Middle frontal gyrus (tissue), 1 donor: ENCODE measurements around the gene BABAM2.
A peak's percentile ranks its signal among the peaks of the same experiment; 100 is the strongest.
"Not testable (repeated sequence)": the region's sequence is repeated elsewhere in the genome, so short reads cannot be mapped to it uniquely, and the experiment has no call there.

Experiments used
- DNase-seq: peaks from one replicate; pipeline ENCODE4 v3.0.0-alpha.2; 2015; ENCODE audit warnings: low spot score; ENCODE audit errors: extremely low spot score

The BABAM2 gene

GRCh38 chr2:27942612-27943547, 52.4 kb downstream of the BABAM2 start:
- DNase-seq = no peak

- no peak for DNase-seq
These were observed 56.1 kb downstream of the BABAM2 start for GRCh38 chr2:27946530-27947060.

- DNase-seq = no peak
These were observed 61.5 kb downstream of the BABAM2 start for GRCh38 chr2:27952070-27952469.

GRCh38 chr2:27953077-27953476, 62.5 kb downstream of the BABAM2 start:
- DNase-seq = no peak

DNA sequence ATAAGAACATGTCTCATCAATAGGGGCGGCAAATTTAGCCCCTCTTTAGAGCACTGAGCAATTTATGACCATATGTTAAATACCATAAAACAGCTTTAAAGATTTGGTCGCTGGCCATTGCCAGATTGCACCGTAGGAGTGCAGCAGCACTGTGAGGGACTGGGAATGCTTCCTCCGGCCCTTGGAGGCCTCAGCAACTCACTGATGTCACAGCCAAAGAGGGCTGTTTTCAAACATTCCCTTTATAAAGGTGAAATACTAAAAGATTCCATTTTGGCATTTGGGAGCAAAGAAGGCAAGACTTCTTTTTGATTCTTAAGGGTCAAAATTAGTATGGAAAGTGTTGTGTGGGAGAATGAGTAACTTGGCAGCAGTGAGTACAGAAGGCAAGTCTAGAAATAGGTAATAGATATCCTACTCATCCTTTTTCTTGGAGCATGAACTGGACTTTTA, 63.7 kb downstream of the BABAM2 start:
- peak; percentile 44 for DNase-seq

DNA sequence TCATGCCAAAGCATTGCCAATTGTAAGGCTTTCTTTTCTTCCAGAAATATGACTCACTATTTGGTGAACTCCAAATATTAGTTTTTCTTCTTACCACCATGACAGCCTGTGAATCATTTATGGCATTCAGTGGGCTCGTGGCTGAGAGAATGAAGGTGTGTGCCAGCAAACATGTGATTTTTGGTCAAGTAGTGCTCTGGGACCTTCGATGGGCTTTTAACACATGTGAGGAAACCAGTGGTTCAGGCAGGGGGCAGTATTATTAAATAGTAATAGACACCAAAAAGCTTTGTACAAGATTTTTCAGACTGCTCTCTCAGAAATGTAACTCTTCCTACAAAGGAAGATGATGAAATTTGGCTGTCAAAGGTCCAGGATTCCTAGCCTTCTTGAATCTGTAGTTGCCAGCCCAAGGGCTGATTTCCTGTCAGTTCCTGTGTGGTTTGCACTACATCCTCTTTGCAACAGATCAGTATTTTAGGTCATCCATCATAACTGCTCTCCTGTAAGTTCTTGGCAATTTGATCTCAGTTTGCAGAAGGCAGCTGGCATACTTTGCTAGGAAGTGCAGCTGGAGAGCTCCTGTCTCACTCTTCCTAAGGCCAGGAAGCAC, 64.3 kb downstream of the BABAM2 start:
- DNase-seq = no peak

- DNase-seq = no peak
These were observed 65.0 kb downstream of the BABAM2 start for GRCh38 chr2:27955384-27956161.

DNA sequence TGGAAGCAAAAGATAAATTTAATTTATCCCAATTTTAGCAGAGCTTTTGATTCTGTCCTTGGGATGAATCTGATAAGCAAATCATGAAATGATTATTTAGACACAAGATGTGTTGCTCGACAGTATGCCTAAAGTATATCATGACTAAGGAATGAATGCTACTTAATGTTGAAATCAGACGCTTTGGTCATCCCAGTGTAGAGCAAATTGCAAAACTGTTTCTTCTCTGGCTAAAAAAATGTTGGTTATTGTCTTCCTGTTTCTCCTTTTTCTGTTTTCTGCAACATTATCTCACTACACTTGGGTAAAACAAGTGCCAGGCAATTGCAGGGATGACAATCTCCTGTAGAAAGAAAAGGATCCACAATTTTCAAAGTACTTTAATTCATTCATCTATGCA, 66.4 kb downstream of the BABAM2 start:
- DNase-seq = no peak

- DNase-seq = no peak
These were observed 68.3 kb downstream of the BABAM2 start for GRCh38 chr2:27958711-27959378.

- DNase-seq = no peak
These were observed 69.0 kb downstream of the BABAM2 start for GRCh38 chr2:27959496-27959895.

GRCh38 chr2:27960237-27960912, 69.8 kb downstream of the BABAM2 start:
- DNase-seq = no peak

DNA sequence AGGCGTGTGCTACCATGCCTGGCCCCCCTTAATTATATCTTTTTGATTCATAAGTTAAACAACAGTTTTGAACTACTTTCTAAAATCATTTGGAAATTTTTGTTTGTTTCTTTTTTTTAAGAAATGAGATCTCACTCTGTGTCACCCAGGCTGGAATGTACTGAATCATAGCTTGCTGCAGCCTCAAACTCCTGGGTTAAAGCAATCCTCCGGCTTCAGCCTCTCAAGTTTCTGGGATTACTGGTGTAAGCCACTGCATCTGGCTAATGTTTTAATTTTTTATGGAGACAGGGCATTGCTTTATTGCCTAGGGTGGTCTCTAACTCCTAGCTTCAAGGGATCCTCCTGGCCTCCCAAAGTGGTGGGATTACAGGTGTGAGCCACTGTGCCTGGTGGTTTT, 71.5 kb downstream of the BABAM2 start:
- no peak for DNase-seq

GRCh38 chr2:27963472-27963871, 72.9 kb downstream of the BABAM2 start:
- no peak for DNase-seq

DNA sequence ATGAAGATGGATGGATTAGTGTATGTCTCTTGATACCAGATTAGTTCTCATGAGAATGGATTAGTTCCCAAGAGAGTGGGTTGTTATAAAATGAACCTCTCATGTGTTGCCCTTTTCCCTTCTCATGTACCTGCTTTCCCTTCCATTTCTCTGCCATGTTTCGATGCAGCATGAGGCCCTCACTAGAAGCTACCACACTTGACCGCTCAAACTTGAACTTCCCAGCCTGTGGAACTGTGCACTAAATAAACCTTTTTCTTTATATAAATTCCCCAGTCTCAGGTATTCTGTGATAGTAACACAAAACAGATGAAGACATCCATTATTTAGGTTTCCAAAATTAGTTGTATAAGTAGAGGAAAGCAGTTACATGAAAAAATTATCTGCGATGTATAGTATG, 73.5 kb downstream of the BABAM2 start:
- no peak for DNase-seq

DNA sequence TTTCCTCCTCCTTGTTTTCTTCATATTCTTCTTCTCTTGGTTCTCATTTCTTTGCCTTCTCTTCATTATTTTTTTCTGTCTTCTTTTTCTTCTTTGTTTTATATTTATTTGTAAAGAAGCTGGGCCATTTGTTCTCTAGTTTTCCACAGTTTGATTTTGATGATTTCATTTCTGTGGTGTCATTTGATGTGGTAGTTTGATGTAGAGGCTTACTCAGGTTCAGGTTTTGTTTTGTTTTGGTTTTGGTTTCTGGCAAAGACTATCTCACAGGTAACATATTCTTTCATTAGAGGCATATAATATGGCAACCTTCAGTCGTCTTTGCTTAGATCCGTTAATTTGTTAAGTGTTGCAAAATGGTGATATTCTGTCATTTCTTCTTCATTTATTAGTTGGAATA, 75.3 kb downstream of the BABAM2 start:
- no peak for DNase-seq

GRCh38 chr2:27966466-27966865, 75.9 kb downstream of the BABAM2 start:
- no peak for DNase-seq

- DNase-seq = no peak
These were observed 76.5 kb downstream of the BABAM2 start for GRCh38 chr2:27967076-27967475.

- not testable (repeated sequence) for DNase-seq
These were observed 77.5 kb downstream of the BABAM2 start for GRCh38 chr2:27968045-27968444.

GRCh38 chr2:27968957-27969356, 78.4 kb downstream of the BABAM2 start:
- not testable (repeated sequence) for DNase-seq

- DNase-seq = no peak
These were observed 81.8 kb downstream of the BABAM2 start for GRCh38 chr2:27972311-27972710.
